ENCODE measurements around the gene PTPRN2.

PTPRN2 gene

GRCh38 chr7:158027646-158028045, 560.0 kb downstream of the PTPRN2 start:
- POLR2A ChIA-PET: no interaction called here
- no peak for TF ChIP-seq CTCF (IDR thresholded peaks at IDR 0.05; ENCODE audit: insufficient read depth, low read length, missing control alignments)
- DNase-seq (ENCODE audit: low read depth, low spot score): no peak
- CTCF ChIA-PET: no interaction called here
- no peak overlapping the region for H3K4me3 ChIP-seq (ENCODE audit: low read depth, low read length)

GRCh38 chr7:158026636-158027265, 560.9 kb downstream of the PTPRN2 start:
- no peak overlapping the region for H3K4me3 ChIP-seq (ENCODE audit: low read depth, low read length)
- POLR2A ChIA-PET: no interaction called here
- DNase-seq (ENCODE audit: low read depth, low spot score): no peak
- CTCF ChIA-PET: no interaction called here
- TF ChIP-seq CTCF (IDR thresholded peaks at IDR 0.05; ENCODE audit: insufficient read depth, low read length, missing control alignments): no peak

GRCh38 chr7:158025686-158026600, 561.7 kb downstream of the PTPRN2 start:
- no peak for TF ChIP-seq CTCF (IDR thresholded peaks at IDR 0.05; ENCODE audit: insufficient read depth, low read length, missing control alignments)
- no peak overlapping the region for H3K4me3 ChIP-seq (ENCODE audit: low read depth, low read length)
- ChIA-PET POLR2A (no interaction called here), CTCF (no interaction called here)
- no peak for DNase-seq (ENCODE audit: low read depth, low spot score)

GRCh38 chr7:158024881-158025280, 562.7 kb downstream of the PTPRN2 start:
- no peak for DNase-seq (ENCODE audit: low read depth, low spot score)
- no peak overlapping the region for H3K4me3 ChIP-seq (ENCODE audit: low read depth, low read length)
- no peak for TF ChIP-seq CTCF (IDR thresholded peaks at IDR 0.05; ENCODE audit: insufficient read depth, low read length, missing control alignments)
- ChIA-PET CTCF (no interaction called here), POLR2A (no interaction called here)

GRCh38 chr7:158024351-158024715, 563.3 kb downstream of the PTPRN2 start:
- DNase-seq (ENCODE audit: low read depth, low spot score): no peak
- ChIA-PET CTCF (no interaction called here), POLR2A (no interaction called here)
- H3K4me3 ChIP-seq (ENCODE audit: low read depth, low read length): no peak overlapping the region
- no peak for TF ChIP-seq CTCF (IDR thresholded peaks at IDR 0.05; ENCODE audit: insufficient read depth, low read length, missing control alignments)

GRCh38 chr7:158023681-158024350, 563.8 kb downstream of the PTPRN2 start:
- no peak overlapping the region for H3K4me3 ChIP-seq (ENCODE audit: low read depth, low read length)
- no peak for DNase-seq (ENCODE audit: low read depth, low spot score)
- POLR2A ChIA-PET: no interaction called here
- no peak for TF ChIP-seq CTCF (IDR thresholded peaks at IDR 0.05; ENCODE audit: insufficient read depth, low read length, missing control alignments)
- CTCF ChIA-PET: no interaction called here

Data from AG04449 (cell line).